Activated naive CD4-positive, alpha-beta T cell treated with anti-CD3 and anti-CD28 coated beads, Interleukin-2, amount 50 U/mL, for 72 hours (primary cell): ENCODE measurements around the gene IL18R1. TPM values are rescaled to one million over a fixed set of nuclear protein-coding genes. Genes with fewer than 3 reads are reported as not detected.

Source experiments
- ATAC-seq, 2 donors: fragments of 150-1000 bp; cut with Tn5 transposase; 2 replicates each; pipeline ENCODE4 v1.10.0; 2021; ENCODE audit warnings: mild to moderate bottlenecking in 2 of 2, moderate library complexity in 2 of 2
- DNase-seq, 2 donors: peaks; one replicate each; pipeline ENCODE4 v3.0.0; 2021 to 2022; ENCODE audit warnings: low spot score in 2 of 2
- H3K27ac Mint-ChIP-seq, 2 donors: one replicate each; pipeline ENCODE4 v1.8.0; 2022; ENCODE audit warnings: mild to moderate bottlenecking in 2 of 2, mixed read lengths in 2 of 2
- H3K36me3 Mint-ChIP-seq, 2 donors: one replicate each; pipeline ENCODE4 v1.8.0; 2022; ENCODE audit warnings: mixed read lengths in 2 of 2
- H3K9me3 Mint-ChIP-seq, 2 donors: one replicate each; pipeline ENCODE4 v1.8.0; 2022; ENCODE audit warnings: mixed read lengths in 2 of 2
- total RNA-seq, 2 donors: library from RNA; stranded (reverse); gene quantifications; one replicate each; pipeline ENCODE4 v1.2.3, GENCODE V29; 2022

The IL18R1 gene
- total RNA-seq, 2 donors from 2014 or later = 11.7 to 28.3 TPM

DNA sequence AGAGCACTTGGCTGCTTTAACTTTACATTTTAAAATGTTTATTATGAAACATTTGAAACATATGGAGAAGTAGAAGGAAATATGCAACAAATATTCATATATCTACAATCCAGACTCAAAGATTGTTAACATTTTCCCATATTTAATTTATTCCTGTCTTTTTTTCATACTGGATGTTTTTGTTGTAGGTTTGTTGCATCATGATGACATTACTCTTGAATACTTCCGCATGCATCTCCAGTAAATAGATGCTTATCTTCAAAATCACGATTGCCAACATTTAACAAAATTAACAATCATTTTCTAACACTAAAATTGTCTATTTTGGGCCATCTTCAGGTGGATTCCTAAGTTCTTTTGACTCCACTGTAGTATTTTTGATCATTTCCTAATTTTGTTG lies 46.3 kb downstream of the IL18R1 start:
- no peak for ATAC-seq
- Mint-ChIP-seq H3K36me3 (no peaks in the 10 kb centered on the region), H3K27ac (no peak overlapping the region), H3K9me3 (no peaks in the 10 kb centered on the region)
- no peak for DNase-seq

DNA sequence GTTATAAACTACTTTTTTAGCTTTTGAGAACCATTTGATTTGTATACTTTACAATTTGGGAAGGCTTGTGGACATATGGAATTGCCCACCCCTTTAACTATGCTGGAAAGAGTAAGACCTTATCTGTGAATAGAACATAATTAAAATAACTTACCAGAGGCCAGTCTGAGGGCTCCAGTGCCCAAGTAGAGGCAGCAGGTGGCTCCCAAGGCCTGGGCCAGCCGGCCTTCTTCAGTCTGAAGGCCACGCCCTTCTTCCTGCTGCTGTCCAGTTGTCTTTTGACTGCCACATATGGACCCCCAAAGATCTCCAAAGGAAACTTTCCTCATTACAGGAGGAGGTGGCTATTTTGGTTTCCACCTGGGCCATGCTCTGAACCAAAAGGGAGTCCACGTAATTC lies 55.4 kb downstream of the IL18R1 start:
- H3K36me3 Mint-ChIP-seq = peaks cover 0 to 41% of the 10 kb centered on the region in 2 donors
- ATAC-seq (no peak), DNase-seq (no peak)
- no peak overlapping the region for H3K27ac Mint-ChIP-seq
- peaks cover 4 to 28% of the 10 kb centered on the region in 2 donors for H3K9me3 Mint-ChIP-seq

DNA sequence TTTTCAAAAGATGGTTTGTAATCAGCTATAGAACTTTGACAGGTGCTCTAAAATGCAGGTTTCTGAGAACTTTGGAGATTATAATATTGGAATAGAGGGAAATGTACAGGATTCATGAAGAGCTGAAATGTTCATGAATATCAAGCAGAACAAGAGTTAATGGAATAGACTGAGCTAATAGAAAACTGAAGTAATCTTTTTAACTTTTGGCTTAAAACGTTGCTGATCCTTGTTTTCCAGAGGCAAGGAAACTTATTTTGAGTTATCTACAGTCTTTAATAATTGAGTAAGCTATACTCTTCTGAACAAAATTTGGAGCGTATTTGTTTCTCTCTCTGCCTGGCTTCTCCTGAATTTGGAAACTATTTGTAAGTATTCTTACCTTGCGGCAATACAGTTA lies 56.6 kb downstream of the IL18R1 start:
- H3K9me3 Mint-ChIP-seq = peaks cover 4 to 28% of the 10 kb centered on the region in 2 donors
- peaks cover 0 to 53% of the 10 kb centered on the region in 2 donors for H3K36me3 Mint-ChIP-seq
- no peak overlapping the region for H3K27ac Mint-ChIP-seq
- no peak for ATAC-seq
- no peak for DNase-seq

DNA sequence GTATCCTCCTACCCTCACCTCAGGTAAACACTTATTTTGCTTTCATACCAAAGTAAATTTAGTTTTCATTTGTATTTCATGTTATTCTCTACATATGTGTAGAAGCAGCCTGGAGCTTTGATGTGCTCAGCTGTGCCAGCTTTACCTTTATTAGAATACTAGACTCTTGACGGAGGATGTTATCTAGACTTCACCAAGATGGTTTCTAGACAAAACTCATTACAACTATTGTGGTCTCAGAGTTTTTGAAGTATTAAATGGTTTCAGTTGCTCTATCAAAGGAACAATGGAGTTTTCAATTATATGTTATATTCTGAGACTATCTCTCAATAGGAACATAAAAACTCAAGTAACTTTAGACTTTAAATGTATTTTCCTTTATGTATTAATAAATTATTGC lies 62.4 kb downstream of the IL18R1 start:
- peak; percentile 61 to 84 for ATAC-seq
- Mint-ChIP-seq H3K9me3 (peaks cover 6 to 19% of the 10 kb centered on the region in 2 donors), H3K36me3 (peaks cover 10 to 65% of the 10 kb centered on the region in 2 donors), H3K27ac (peak overlapping the region; percentile 72 to 98)
- no peak for DNase-seq

DNA sequence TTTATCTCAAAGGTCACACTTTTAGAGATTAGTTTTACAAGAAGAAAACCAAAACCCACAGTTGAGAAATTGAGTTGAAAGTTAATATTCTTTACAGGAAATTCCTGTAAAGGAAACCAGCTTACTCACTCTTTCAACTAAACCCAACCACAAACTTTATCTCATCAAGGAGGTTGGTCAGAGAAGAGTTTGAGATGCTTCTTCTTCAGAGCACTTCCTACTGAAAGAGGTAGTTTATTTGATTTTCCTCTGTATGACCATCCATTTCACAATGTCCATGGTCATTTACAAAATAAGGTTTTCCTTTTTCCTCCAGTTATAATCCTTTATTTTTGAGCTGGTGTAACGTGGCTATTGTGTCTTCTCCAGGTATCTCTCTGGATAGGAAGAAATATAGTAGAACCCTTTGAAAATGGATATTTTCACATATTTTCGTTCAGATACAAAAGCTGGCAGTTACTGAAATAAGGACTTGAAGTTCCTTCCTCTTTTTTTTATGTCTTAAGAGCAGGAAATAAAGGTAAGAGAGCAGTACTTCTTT lies 62.9 kb downstream of the IL18R1 start:
- H3K27ac Mint-ChIP-seq = peak overlapping the region; percentile 64 to 94
- ATAC-seq = peak; percentile 79 to 80
- peaks cover 10 to 64% of the 10 kb centered on the region in 2 donors for H3K36me3 Mint-ChIP-seq
- peaks cover 6 to 19% of the 10 kb centered on the region in 2 donors for H3K9me3 Mint-ChIP-seq
- DNase-seq = no peak

DNA sequence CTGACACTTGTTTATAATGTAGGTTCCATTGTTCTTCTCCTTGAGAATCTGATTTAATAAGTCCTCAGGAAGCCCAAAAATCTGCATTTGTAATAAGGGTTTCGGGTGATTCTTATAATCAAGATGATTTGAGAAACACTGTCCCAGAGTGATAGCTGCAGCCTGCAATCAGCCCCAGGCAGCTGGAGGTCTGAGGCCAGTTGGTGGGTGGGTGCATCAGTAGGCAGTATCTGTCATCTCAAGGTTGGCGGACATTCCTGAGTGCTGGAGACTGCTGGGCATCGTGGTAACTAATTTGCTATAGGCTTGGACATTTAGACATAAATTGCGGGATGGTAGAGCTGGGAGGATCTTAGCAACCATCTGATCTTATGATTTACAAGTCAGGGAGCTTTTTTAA lies 64.7 kb downstream of the IL18R1 start:
- Mint-ChIP-seq H3K9me3 (peaks cover 6 to 10% of the 10 kb centered on the region in 2 donors), H3K36me3 (peaks cover 10 to 61% of the 10 kb centered on the region in 2 donors), H3K27ac (no peak overlapping the region)
- DNase-seq (no peak), ATAC-seq (no peak)

DNA sequence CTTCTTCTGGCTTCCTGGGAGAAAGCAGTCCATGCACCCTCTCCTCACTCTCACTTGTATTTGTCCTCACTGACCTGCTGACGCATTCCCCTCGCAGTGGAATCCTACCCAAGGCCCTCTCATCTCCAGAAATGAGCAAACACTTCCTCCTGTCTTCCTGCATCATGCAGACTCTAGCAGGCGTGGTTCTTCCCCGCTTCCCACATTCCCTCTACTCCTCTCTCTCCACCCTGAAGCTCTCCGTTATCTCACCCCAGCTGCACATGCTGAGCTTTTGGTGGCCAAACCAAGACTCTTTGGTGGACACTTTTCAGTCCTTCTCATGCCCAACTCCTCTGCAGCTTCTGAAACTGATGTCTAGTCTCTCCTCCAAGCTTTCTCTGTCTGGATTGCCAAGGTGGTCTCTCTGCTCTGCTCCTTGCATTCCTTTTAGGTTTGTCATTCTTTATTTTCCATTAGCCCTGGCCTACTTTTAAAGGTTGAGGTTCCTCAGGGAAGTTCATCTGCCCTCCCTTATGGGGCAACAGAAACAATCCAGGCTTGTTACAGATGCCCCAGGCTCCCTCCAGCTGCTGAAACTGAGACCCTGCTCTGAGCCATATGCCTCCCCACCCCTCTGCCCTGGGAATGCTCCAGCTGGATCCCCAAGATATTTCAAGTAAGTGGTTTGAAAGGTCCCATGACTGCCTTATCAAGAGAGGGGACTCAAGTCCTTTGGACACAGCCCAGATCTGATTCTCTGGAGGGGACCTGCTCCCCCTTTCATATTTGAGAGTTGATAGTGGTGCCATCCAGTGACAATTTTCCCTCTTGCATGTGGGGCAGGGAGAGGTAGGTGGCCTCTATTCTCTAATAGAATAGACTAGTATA lies 66.5 kb downstream of the IL18R1 start:
- H3K36me3 Mint-ChIP-seq = peaks cover 10 to 49% of the 10 kb centered on the region in 2 donors
- DNase-seq = no peak
- H3K27ac Mint-ChIP-seq = peak overlapping the region; percentile 32 to 80
- ATAC-seq = peak in 1 of 2 donors; percentile 5
- peaks cover 5 to 6% of the 10 kb centered on the region in 2 donors for H3K9me3 Mint-ChIP-seq

DNA sequence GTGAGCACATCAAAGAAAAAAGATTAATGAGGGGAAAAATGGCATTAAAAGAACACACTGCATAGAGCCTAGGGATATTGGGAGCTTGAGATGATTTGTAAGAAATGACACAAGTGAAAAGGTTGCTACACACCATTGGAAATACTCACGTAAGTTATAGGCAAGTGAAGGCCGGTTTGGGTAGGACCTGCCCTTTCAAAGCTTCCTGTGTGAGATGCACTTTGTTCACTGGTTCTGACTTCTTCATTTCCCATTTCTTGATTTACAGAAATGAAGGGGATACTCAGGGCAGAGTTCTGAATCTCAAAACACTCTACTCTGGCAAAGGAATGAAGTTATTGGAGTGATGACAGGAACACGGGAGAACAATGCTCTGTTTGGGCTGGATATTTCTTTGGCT lies 67.3 kb downstream of the IL18R1 start, which contains the start of gene IL18RAP:
TSS of gene IL18RAP (plus strand) at position 251 of the 400 bp plus-strand sequence. CDS start at position 369, 118 bp downstream.
- Mint-ChIP-seq H3K9me3 (peaks cover 0 to 3% of the 10 kb centered on the region in 2 donors), H3K27ac (peak within 1 kb of the TSS; percentile 34 to 80), H3K36me3 (peaks cover 10 to 46% of the 10 kb centered on the region in 2 donors)
- ATAC-seq = peak in 1 of 2 donors; percentile 50
- DNase-seq = no peak

DNA sequence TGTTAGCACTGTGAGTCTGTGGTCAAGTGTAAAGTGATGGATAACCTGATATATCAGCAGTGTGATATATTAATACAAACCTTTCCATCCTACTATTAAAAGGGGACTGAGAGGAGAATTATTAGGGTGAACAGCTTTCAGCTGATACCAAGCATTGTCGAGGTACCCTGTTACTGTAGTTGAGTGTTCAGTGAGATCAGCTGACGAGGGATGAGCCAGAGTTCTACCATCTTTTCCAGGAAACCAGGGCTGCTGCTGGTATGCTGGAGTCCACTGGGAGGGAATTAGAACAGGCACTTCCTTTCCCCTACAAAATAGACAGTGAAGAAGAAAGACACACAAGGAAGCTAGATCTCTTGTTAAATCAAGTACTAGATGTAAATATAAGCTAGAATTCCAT lies 67.8 kb downstream of the IL18R1 start:
- DNase-seq (no peak), ATAC-seq (no peak)
- Mint-ChIP-seq H3K27ac (peak overlapping the region in 1 of 2 donors; percentile 80), H3K36me3 (peaks cover 10 to 49% of the 10 kb centered on the region in 2 donors), H3K9me3 (peaks cover 0 to 5% of the 10 kb centered on the region in 2 donors)

DNA sequence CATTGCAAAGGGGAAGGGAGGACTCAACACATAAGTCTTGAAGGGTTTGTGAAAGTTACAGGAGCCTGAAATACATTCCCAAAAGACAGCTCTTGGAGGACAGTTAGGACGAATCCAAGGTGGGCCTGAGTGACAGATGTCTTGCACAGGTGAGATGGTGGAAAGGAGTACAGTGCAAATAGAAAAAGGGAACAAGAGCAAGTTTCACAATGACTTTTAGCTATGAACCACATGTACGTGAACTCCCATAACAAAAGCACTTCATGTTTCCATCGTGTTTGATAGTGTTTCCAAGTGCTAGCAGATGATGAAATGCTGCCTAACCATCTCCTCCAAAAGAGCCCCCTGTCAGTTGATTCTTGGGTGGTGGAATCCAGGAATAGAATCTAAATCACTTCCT lies 69.2 kb downstream of the IL18R1 start:
- Mint-ChIP-seq H3K9me3 (peaks cover 0 to 5% of the 10 kb centered on the region in 2 donors), H3K36me3 (peaks cover 5 to 57% of the 10 kb centered on the region in 2 donors), H3K27ac (peak overlapping the region in 1 of 2 donors; percentile 10)
- DNase-seq (no peak), ATAC-seq (peak; percentile 66 to 84)

DNA sequence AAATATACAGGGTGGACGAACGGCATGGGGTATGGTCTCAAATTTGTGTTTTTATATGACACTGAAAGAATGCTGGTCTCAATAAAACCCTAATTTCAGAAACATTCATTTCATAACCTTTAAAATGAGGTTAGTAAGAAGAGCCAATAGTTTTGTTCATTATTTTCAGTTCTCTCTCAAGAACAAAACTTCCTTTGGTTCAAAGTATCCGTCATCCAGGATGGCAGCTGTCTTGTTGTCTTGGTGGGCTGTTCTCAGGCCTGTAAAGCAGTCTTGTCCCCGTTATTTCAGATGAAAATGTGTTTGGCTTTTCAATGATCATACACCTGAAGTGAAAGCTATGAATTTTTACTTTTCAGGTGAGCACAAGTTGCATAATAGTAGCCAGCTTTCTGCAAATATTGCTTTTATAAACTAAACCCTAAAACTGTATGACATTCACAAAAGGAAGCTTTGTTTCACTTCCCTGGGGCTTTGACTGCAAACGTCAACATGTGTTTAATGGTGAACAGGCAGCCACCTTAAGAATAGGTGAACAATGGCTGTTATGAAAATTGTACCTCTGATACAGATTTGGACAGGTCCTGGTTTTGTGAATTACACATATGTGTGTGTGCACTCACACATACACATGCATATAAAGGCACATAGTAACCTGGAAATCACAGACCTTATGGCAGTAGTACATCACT lies 70.0 kb downstream of the IL18R1 start:
- H3K9me3 Mint-ChIP-seq = peaks cover 0 to 5% of the 10 kb centered on the region in 2 donors
- DNase-seq = no peak
- peak overlapping the region in 1 of 2 donors; percentile 10 for H3K27ac Mint-ChIP-seq
- peak in 1 of 2 donors; percentile 24 for ATAC-seq
- H3K36me3 Mint-ChIP-seq = peaks cover 4 to 63% of the 10 kb centered on the region in 2 donors

DNA sequence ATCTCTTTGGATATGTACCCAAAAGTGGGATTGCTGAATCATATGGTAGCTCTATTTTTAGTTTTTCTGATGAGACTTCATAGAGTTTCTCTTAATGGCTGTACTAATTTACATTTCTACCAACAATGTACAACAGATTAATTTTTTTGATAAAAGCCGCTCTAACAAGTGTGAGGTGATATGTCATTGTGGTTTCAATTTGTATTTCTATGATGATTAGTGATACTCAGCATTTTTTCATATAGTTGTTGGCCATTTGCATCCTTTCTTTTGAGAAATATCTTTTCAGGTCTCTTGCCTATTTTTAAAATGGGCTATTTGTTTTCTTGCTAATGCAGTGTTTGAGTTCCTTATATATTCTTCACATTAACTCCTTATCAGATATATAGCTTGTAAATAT lies 71.7 kb downstream of the IL18R1 start:
- ATAC-seq (no peak), DNase-seq (no peak)
- H3K9me3 Mint-ChIP-seq = peaks cover 0 to 5% of the 10 kb centered on the region in 2 donors
- H3K27ac Mint-ChIP-seq = no peak overlapping the region
- H3K36me3 Mint-ChIP-seq = peaks cover 0 to 54% of the 10 kb centered on the region in 2 donors

DNA sequence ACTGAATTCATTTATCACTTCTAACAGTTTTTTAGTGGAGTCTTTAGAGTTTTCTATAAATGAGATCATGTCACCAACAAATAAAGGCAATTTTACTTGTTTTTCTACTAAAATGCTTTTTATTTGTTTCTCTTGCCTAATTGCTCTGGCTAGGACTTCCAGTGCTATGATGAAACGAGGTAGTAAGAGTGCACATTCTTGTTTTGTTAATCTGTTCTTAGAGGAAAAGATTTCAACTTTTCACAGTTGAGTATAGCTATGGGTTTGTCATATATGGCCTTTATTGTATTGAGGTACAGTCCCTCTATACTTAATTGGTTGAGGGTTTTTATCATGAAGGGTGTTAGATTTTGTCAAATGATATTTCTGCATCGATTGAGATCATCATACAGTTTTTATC lies 73.0 kb downstream of the IL18R1 start:
- H3K36me3 Mint-ChIP-seq = peaks cover 0 to 47% of the 10 kb centered on the region in 2 donors
- H3K27ac Mint-ChIP-seq = no peak overlapping the region
- ATAC-seq (no peak), DNase-seq (no peak)
- H3K9me3 Mint-ChIP-seq = peaks cover 0 to 5% of the 10 kb centered on the region in 2 donors

DNA sequence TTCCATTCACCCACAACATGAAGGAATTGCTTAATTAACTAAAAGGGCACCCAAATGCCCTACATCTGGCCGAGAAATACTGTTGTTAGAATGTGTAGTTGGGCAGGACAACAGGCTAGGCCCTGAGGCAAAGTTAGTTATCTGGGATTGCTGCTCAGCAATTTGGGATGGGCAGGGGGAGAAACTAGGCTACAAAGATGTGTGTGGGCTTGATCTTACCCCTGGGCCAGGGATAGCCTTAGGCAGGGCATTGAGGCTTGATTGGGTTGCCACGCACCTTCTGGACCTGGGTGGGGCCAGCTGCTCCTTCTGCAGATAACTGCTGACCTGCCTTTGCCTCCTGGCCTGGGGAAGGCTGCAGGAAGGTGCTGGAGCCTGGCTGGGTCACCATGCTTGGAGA lies 76.8 kb downstream of the IL18R1 start:
- H3K9me3 Mint-ChIP-seq = peaks cover 0 to 5% of the 10 kb centered on the region in 2 donors
- peaks cover 0 to 46% of the 10 kb centered on the region in 2 donors for H3K36me3 Mint-ChIP-seq
- no peak for ATAC-seq
- no peak overlapping the region for H3K27ac Mint-ChIP-seq
- DNase-seq = no peak

DNA sequence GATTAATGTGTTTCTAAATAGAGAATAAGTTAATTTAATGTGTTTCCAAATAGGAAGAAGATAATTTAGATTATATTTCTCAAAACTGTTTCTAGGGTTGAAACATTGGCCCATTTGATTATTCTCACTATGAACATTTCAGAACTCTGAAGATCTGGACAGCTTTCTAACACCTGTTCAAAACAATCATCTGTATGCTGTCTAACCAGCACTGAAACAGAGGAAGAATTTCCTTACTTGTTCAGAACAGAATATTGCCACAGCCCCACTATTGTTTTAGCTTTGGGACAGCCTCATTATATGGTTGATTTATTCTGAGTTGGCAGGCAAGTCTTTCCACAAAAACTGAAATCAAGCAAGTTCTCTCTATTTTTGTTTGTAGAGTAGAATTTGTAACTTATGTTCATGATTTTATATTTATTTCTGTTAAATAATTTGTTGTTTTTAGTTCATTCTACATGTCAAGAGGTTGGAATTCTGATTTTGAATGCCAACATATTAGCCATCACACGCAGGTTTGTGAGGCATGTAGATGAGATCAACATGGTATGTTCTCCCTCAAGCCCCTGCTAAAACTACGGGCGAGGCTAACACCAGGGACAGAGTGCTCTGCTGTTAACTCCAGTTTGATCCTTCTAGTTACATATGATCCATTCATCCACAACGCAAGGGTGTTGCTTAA lies 78.5 kb downstream of the IL18R1 start:
- Mint-ChIP-seq H3K27ac (no peak overlapping the region), H3K9me3 (no peaks in the 10 kb centered on the region), H3K36me3 (peaks cover 0 to 32% of the 10 kb centered on the region in 2 donors)
- no peak for ATAC-seq
- no peak for DNase-seq

DNA sequence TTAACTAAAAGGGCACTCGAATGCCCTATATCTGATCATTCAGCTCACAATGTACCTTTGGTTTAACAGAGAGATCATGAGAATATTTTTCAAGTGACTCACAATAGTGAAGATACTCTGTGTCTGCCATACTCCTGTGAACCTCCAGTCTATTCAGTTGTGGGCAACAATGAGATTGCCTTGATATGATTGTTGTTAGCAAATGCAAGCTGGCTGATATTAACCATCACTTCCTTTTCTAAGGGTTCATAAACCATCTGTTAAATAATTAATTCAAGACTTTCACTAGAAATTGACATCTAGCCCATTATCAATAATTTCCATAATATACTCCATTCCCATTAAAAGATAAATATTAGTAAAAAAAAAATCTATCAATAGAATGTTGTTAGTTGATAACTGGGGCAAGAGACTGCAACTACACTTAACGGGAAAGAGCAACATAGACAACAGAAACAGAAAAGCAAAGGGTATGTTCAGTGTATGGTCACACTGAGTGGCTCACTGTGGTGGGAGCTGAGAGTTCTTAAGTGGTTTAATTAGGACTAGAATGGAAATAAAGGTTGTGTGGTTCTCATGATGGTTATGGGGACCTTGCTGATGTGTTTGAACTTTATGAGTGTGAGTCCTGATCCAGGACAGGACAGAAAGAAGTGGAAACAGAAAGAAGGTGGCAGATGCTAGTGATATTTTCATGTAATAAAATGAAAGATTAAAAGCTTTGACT lies 79.2 kb downstream of the IL18R1 start:
- Mint-ChIP-seq H3K27ac (no peak overlapping the region), H3K9me3 (no peaks in the 10 kb centered on the region), H3K36me3 (peaks cover 0 to 25% of the 10 kb centered on the region in 2 donors)
- peak; percentile 29 to 40 for ATAC-seq
- DNase-seq = no peak
